NCI-H226 (cell line): ENCODE data around the gene PNPLA8.
A peak's percentile ranks its signal among the peaks of the same experiment; 100 is the strongest.
"Not testable (repeated sequence)": the region's sequence is repeated elsewhere in the genome, so short reads cannot be mapped to it uniquely, and the experiment has no call there.

Source experiments
- DNase-seq: peaks from one replicate; pipeline ENCODE4 v3.0.0-alpha.2; 2015

PNPLA8 gene

DNA sequence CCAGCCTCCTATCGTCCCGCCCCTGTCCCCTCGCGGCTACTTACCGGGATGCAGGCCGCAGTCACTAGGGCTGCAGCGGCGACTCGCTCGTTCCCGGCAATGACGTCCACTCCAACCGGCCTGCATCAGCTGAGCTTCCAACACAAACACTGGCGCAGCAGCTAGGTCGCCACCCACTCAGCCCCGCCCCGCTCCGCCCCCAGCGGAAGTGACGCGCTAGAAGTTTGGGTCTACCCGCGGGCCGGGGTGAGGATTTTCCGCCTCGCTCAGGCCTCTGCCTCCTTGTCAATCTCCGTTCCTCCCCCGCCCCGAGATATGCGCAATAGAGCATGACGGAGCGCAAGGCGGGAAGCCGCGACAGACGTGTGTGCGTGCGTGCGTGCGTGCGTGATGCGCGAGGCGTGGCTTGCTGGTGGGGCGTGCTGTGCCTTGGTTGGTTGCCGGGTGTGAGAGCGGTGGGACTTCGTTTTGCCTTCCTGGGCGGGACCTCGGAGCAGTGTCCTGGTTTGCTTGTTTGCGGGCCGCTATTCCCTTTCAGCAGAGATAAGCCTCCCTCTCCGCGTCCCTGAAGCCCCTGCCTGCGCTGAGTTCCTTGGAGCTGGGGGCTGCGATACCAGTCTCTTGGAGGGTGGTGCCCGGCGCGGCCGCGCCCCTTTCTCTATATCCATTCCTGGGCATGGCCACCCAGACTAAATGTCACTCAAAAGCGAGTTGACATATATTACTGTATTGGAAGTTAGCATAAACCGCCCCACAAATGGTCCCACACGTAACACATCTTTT is at the start of gene PNPLA8:
PNPLA8 (minus strand) TSS at position 151 of the 783 bp plus-strand sequence. CDS start 10,644 bp downstream, outside the sequence.
- peak; percentile 99 for DNase-seq

GRCh38 chr7:108575156-108575555 is 49.2 kb upstream of the PNPLA8 start:
- DNase-seq, result no peak

- no peak for DNase-seq
Measured at GRCh38 chr7:108572480-108572879, 46.5 kb upstream of the PNPLA8 start.

- peak; percentile 29 for DNase-seq
Measured at GRCh38 chr7:108570146-108570755, 44.3 kb upstream of the PNPLA8 start.

GRCh38 chr7:108569381-108570145 is 43.6 kb upstream of the PNPLA8 start, which contains the start of the genes DNAJB9 and THAP5:
Gene DNAJB9 (plus strand): TSS chr7:108569874. CDS start chr7:108571727, 1,853 bp downstream.
Gene THAP5 (minus strand): TSS chr7:108569706. CDS start chr7:108569569, 137 bp downstream.
- peak; percentile 99 for DNase-seq

DNA sequence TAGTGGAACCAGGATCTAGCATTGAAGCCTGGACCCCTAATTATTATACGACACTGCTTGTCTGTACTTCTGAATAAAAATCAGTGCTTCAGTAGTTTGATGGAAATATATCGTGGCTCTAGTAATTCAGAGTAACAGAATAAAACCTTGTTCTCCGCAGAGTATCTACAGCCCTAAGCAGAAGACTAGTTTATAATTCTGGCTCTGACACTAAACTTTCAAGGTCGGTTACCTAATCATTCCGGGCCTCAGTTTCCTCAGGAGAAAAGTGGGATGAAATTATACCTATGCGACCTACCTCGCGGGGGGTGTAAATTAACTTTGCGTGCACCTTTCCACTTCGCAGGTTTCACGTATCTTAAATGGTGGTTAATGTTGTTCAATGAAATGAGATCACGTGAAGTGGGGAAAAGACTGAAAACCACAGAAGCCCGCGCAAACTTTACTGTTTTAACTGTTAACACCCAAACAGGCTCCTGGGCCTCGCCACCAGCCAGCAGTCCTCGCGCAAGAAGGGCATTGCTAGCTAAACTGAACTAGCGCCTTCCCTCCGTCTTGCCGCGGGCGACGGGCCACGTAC is 43.0 kb upstream of the PNPLA8 start:
- DNase-seq, result no peak

GRCh38 chr7:108565987-108566386 is 40.1 kb upstream of the PNPLA8 start:
- DNase-seq, result no peak

DNA sequence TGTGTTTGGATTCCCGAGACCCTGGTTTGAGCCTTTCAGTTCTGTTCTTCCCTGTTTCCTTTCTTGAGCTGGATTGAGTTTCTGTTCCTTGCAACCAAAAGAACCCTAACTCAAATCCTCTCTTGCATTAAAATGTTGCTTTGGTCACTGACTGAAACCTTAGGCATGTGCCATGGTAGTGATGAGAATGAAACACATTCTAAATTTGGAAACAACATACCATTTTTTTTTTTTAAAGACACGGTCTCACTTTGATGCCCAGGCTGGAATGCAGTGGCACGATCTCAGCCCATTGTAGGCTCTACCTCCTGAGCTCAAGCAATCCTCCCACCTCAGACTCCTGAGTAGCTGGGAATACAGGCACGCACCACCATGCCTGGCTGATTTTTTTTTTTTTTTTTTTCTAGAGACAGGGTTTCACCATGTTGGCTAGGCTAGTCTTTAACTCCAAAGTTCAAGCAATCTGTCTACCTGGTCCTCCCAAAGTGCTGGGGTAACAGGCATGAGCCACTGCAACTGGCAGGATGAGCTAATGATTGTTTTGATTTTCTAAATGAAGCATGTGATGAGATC is 35.2 kb upstream of the PNPLA8 start:
- no peak for DNase-seq

- DNase-seq, result no peak
Measured at GRCh38 chr7:108559253-108559652, 33.3 kb upstream of the PNPLA8 start.

DNA sequence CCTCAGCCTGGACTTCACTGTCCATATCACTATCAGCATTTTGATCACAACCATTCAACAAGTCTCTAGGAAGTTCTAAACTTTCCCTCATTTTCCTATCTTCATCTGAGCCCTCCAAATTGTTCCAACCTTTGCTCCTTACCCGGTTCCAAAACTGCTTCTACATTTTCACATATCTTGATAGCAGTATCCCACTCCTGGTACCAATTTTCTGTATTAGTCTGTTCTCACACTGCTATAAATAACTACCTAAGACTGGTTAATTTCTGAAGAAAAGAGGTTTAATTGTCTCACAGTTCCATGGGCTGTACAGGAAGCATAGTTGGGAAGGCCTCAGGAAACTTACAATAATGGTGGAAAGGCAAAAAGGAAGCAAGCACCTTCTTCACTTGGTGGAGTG is 31.7 kb upstream of the PNPLA8 start:
- DNase-seq, result no peak

DNA sequence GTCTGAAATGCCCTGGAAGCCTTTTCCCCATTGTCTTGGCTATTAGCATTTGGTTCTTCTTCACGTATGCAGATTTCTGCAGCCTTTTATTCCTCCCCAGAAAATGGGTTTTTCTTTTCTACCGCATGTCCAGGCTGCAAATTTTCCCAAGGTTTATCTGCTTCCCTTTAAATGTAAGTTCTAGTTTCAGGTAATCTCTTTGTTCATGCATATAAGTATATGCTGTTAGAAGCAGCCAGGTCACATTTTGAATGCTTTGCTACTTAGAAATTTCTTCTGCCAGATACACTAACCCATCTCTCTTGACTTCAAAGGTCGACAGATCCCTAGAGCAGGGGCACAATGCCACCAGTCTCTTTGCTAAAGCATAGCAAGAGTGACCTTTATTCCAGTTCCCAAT is 31.3 kb upstream of the PNPLA8 start:
- DNase-seq, result no peak

GRCh38 chr7:108556665-108557064 is 30.7 kb upstream of the PNPLA8 start:
- not testable (repeated sequence) for DNase-seq

GRCh38 chr7:108548141-108548896 is 22.4 kb upstream of the PNPLA8 start:
- DNase-seq, result not testable (repeated sequence)

GRCh38 chr7:108541478-108541877 is 15.5 kb upstream of the PNPLA8 start:
- no peak for DNase-seq

DNA sequence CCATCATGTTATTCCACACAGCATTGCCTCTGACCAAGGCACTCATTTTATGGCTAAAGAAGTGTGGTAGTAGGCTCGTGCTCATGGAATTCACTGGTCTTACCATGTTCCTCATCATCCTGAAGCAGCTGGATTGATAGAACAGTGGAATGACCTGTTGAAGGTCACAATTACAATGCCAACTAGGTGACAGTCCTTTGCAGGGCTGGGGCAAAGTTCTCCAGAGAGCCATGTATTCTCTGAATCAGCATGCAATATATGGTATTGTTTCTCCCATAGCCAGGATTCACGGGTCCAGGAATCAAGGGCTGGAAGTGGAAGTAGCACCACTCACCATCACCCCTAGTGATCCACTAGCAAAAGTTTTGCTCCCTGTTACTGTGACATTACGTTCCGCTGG is 12.8 kb upstream of the PNPLA8 start:
- DNase-seq, result not testable (repeated sequence)

DNA sequence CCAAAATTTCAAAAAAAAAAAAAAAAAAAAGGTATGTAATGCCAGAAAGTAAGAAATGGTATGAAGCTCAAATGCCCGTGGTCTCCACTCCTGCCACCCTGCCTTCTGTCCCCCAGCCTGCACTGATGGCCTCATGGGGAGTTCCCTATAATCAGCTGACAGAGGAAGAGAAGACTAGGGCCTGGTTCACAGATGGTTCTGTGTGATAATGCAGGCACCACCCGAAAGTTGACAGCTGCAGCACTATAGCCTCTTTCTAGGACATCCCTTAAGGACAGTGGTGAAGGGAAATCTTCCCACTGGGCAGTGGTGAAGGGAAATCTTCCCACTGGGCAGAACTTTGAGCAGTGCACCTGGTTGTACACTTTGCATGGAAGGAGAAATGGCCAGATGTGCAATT is 12.3 kb upstream of the PNPLA8 start:
- DNase-seq, result not testable (repeated sequence)

GRCh38 chr7:108537229-108537628 is 11.3 kb upstream of the PNPLA8 start:
- no peak for DNase-seq

- no peak for DNase-seq
Measured at GRCh38 chr7:108535744-108536143, 9.8 kb upstream of the PNPLA8 start.

DNA sequence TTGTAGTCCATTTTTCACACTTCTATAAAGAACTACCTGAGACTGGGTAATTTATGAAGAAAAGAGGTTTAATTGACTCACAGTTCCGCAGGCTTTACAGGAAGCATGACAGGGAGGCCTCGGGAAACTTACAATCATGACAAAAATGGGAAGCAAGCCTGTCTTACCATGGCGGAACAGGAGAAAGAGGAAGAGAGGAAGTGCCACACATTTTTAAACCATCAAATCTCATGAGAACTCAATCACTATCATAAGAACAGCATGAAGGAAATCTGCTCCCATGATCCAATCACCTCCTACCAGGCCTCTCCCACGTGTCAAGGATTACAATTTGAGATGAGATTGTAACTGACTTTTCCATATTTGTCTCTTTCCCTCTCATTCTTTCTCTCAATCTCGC is 9.3 kb upstream of the PNPLA8 start:
- DNase-seq, result no peak

- no peak for DNase-seq
Measured at GRCh38 chr7:108533712-108534111, 7.8 kb upstream of the PNPLA8 start.

GRCh38 chr7:108529341-108529740 is 3.4 kb upstream of the PNPLA8 start:
- DNase-seq, result no peak

GRCh38 chr7:108528183-108528712 is 2.3 kb upstream of the PNPLA8 start:
- no peak for DNase-seq
